Colonic mucosa (tissue), 4 donors: ENCODE results near the gene RAB3C. TPM values are rescaled to one million over a fixed set of nuclear protein-coding genes. Genes with fewer than 3 reads are reported as not detected.

Experiments used
- DNase-seq: peaks from one replicate; pipeline ENCODE4 v3.0.0-alpha.2; 2020
- H3K27ac ChIP-seq: fragments of 200-600 bp; one replicate; pipeline ENCODE4 v1.8.0; 2021
- H3K27me3 ChIP-seq: fragments of 200-600 bp; one replicate; pipeline ENCODE4 v1.8.0; 2021
- H3K36me3 ChIP-seq: fragments of 200-600 bp; one replicate; pipeline ENCODE4 v1.8.0; 2021
- H3K4me1 ChIP-seq: fragments of 200-600 bp; one replicate; pipeline ENCODE4 v1.8.0; 2021; ENCODE audit warnings: mild to moderate bottlenecking
- H3K4me3 ChIP-seq: fragments of 200-600 bp; one replicate; pipeline ENCODE4 v1.8.0; 2021
- H3K9ac ChIP-seq, 2 donors: one replicate each; pipeline ENCODE4 v1.7.0; 2013; ENCODE audit warnings: control low read depth in 2 of 2, low read depth in 2 of 2, low read length in 2 of 2
- H3K9me3 ChIP-seq: fragments of 200-600 bp; one replicate; pipeline ENCODE4 v1.8.0; 2021
- CTCF ChIP-seq: fragments of 200-600 bp; IDR thresholded peaks from one replicate; pipeline ENCODE4 v1.8.0; 2022; ENCODE audit warnings: antibody characterized with exemption, mild to moderate bottlenecking
- intact Hi-C: fragments of 100-400 bp; cut with DNase I; formaldehyde crosslinking; loops from one replicate; pipeline ENCODE4 v1.14.1; 2022
- total RNA-seq, 2 donors: library from RNA; stranded (reverse); fragmentation: NEBNext Ultra II Directional in 1 of 2; extraction: Animal tissue kit (Norgen Biotek cat#: 25700) in 1 of 2; gene quantifications; one replicate each; pipeline ENCODE4 v1.2.1, GENCODE V29; 2021
- donor health status: healthy.
- donor health status: DM: no; HTN: no; CAD: no.
- donor health status: DM: no; HTN: no; CAD: no.

The RAB3C gene
- total RNA-seq, 2 donors from 2014 or later = 1.1 to 1.2 TPM

GRCh38 chr5:58751222-58751837 lies 168.5 kb downstream of the RAB3C start:
- no peak overlapping the region for H3K9ac ChIP-seq
- DNase-seq = no peak
- H3K27ac ChIP-seq = no peak overlapping the region
- H3K4me3 ChIP-seq = no peak overlapping the region
- H3K36me3 ChIP-seq = no peaks in the 10 kb centered on the region
- no peak for TF ChIP-seq CTCF
- no peaks in the 10 kb centered on the region for H3K4me1 ChIP-seq
- no peaks in the 10 kb centered on the region for H3K9me3 ChIP-seq
- intact Hi-C loops = no loop called here
- no peaks in the 10 kb centered on the region for H3K27me3 ChIP-seq

- Histone ChIP-seq H3K27me3 (no peaks in the 10 kb centered on the region), H3K27ac (no peak overlapping the region), H3K4me3 (no peak overlapping the region), H3K4me1 (no peaks in the 10 kb centered on the region), H3K36me3 (no peaks in the 10 kb centered on the region), H3K9ac (no peak overlapping the region), H3K9me3 (no peaks in the 10 kb centered on the region)
- no peak for TF ChIP-seq CTCF
- intact Hi-C loops = no loop called here
- no peak for DNase-seq
These were observed 169.2 kb downstream of the RAB3C start for GRCh38 chr5:58752104-58752503.

- Histone ChIP-seq H3K27me3 (no peaks in the 10 kb centered on the region), H3K9me3 (no peaks in the 10 kb centered on the region), H3K4me3 (no peak overlapping the region), H3K4me1 (no peaks in the 10 kb centered on the region), H3K27ac (no peak overlapping the region), H3K36me3 (no peaks in the 10 kb centered on the region), H3K9ac (no peak overlapping the region)
- intact Hi-C loops = no loop called here
- no peak for DNase-seq
- no peak for TF ChIP-seq CTCF
These were observed 170.6 kb downstream of the RAB3C start for GRCh38 chr5:58753446-58753845.

- DNase-seq = no peak
- no peak overlapping the region for H3K27ac ChIP-seq
These were observed 171.4 kb downstream of the RAB3C start for GRCh38 chr5:58754250-58754649.

GRCh38 chr5:58755397-58755796 lies 172.5 kb downstream of the RAB3C start:
- no peaks in the 10 kb centered on the region for H3K36me3 ChIP-seq
- intact Hi-C loops = no loop called here
- no peak overlapping the region for H3K9ac ChIP-seq
- H3K27me3 ChIP-seq = no peaks in the 10 kb centered on the region
- H3K4me1 ChIP-seq = peaks cover under 1% of the 10 kb centered on the region
- no peak overlapping the region for H3K27ac ChIP-seq
- H3K9me3 ChIP-seq = no peaks in the 10 kb centered on the region
- no peak overlapping the region for H3K4me3 ChIP-seq
- no peak for TF ChIP-seq CTCF
- DNase-seq = no peak

More at GRCh38 chr5:58754250-58754649, 171.4 kb downstream of the RAB3C start:
- H3K4me3 ChIP-seq = no peak overlapping the region
- no peak overlapping the region for H3K9ac ChIP-seq
- H3K4me1 ChIP-seq = no peaks in the 10 kb centered on the region
- no peaks in the 10 kb centered on the region for H3K36me3 ChIP-seq
- intact Hi-C loops = no loop called here
- H3K9me3 ChIP-seq = no peaks in the 10 kb centered on the region
- no peak for TF ChIP-seq CTCF
- H3K27me3 ChIP-seq = no peaks in the 10 kb centered on the region
